ENCODE data around the gene CD274.

- TF ChIP-seq POLR2A (IDR thresholded peaks at IDR 0.05) (no peak), CTCF (IDR thresholded peaks at IDR 0.05) (no peak), EP300 (IDR thresholded peaks at IDR 0.05; ENCODE audit: low read depth) (no peak)
Observed at GRCh38 chr9:5459289-5459829, 9.0 kb downstream of the CD274 start.

All from transverse colon (tissue), 3 donors.